SKM-1 treated with dmso at 0.1 percent for 144 hours (cell line): Measurements from ENCODE around the gene DAPP1.

Experiments
- DNase-seq: peaks from one replicate; lab custom pipeline; 2025; ENCODE audit not compliant: unreplicated experiment; lab: John Stamatoyannopoulos, UW

DAPP1 gene

DNA sequence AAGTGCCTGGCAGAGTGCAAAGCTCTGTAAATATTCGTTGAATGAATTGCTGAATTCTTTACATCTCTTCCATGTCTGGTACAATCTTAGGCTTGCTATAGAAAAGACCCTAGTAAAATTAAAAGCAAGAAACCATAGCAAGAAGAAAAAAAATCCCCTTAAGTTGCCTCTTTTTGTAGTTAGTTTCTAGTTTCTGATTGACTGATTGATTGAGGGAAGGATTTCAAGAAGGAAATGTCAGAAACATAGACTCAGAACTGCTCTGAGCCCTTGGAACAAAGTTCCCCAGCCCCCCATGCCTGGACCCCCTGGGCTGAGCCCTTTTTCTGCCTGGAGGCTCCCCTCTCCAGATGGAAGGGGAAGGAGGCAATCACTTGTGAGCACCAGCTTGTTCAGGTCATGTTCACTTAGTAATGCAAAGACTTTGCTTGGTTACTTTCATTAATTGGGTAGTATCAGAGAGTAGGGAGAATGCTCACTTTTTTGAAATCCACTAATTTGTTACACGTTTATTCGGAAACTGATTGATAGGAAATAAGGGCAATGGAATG lies 35.6 kb downstream of the DAPP1 start:
- DNase-seq = no peak

GRCh38 chr4:99853190-99853589 lies 36.6 kb downstream of the DAPP1 start:
- DNase-seq = no peak

DNA sequence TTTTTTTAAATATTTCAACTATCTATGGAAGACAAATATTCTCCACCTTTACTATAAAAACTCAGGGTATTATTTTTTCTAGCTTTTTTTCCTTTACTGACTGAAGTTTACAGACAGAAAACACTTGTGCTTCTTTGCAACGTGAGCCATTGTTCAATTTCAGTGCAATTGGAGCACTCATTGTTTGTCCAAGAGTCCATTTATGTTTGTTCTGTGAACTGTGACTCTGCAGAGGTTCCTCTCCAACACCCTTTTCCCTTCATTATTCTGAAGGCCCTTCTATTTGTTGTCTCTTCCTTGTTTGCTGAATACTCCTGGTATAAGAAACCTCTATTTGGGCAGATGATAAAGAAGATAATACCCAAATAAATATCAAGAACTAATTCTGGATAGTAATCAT lies 37.4 kb downstream of the DAPP1 start:
- no peak for DNase-seq

DNA sequence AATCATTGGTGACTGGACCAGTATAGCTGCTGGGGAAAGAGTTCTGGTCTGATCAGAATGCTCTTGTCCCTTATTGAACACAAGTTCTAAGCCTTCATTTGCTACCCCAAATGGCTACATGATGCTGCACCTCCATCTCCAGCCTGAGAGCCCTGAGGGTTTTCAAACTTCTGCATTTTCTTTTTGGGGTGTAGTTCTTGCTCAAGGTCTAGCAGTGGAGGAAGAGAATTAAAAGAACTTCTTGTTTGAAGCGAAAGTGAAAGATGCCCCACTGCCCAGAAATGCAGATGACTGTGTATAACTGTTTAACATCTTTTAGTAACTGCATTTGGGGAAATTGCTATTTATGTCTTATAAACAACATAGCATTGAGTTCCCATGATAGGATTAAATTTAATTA lies 39.1 kb downstream of the DAPP1 start:
- DNase-seq = peak; percentile 87

DNA sequence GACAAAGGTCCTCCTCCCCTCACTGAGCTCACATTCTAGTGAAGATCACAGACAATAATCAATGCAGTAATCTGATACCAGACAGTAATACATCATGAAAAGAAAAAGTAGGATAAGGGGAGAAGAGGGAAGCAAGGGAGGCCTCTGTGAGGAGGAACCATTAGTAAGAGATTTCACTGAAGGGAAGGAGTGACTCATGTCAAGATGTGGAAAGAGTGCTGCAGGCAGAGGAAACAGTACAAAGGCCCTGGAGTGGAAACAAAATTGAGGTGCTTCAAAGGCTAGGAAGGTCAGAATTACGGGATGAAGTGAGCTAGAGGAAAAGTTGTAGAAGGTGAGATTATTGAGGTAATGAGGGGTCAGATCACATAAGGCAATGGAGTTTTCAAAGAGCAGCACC lies 39.5 kb downstream of the DAPP1 start:
- peak; percentile 95 for DNase-seq

GRCh38 chr4:99857307-99857706 lies 40.7 kb downstream of the DAPP1 start:
- DNase-seq = peak; percentile 94

- no peak for DNase-seq
Observed at GRCh38 chr4:99859618-99860017, 43.0 kb downstream of the DAPP1 start.

GRCh38 chr4:99860521-99860920 lies 43.9 kb downstream of the DAPP1 start:
- no peak for DNase-seq

GRCh38 chr4:99861120-99861905 lies 44.7 kb downstream of the DAPP1 start:
- peak; percentile 65 for DNase-seq

- no peak for DNase-seq
Observed at GRCh38 chr4:99863804-99864203, 47.2 kb downstream of the DAPP1 start.

- no peak for DNase-seq
Observed at GRCh38 chr4:99868126-99868596, 51.5 kb downstream of the DAPP1 start.

- DNase-seq = no peak
Observed at GRCh38 chr4:99872570-99872969, 55.9 kb downstream of the DAPP1 start.

- no peak for DNase-seq
Observed at GRCh38 chr4:99875071-99875470, 58.4 kb downstream of the DAPP1 start.

GRCh38 chr4:99876946-99877345 lies 60.3 kb downstream of the DAPP1 start:
- no peak for DNase-seq

GRCh38 chr4:99878604-99879003 lies 62.0 kb downstream of the DAPP1 start:
- no peak for DNase-seq

GRCh38 chr4:99879458-99879857 lies 62.8 kb downstream of the DAPP1 start:
- peak; percentile 11 for DNase-seq

GRCh38 chr4:99885063-99885664 lies 68.5 kb downstream of the DAPP1 start:
- peak; percentile 43 for DNase-seq

DNA sequence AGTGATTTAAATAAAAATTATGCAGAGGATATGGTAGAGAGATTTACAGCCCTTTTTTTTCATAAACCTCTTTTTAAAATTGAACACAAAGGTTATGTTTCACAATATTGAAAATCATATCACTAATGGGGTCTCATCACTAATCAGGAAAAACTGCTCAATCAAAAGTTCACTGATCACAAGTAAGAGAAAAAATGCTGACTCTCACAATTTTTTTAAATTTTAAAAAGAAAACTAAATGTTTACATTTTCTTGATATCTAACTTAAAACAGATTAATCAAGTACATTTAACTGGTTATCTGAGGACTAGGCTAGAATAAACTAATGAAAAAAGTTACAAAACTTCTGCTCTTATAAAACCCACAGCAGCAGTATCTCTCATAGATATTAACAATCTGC lies 69.1 kb downstream of the DAPP1 start:
- DNase-seq = no peak

DNA sequence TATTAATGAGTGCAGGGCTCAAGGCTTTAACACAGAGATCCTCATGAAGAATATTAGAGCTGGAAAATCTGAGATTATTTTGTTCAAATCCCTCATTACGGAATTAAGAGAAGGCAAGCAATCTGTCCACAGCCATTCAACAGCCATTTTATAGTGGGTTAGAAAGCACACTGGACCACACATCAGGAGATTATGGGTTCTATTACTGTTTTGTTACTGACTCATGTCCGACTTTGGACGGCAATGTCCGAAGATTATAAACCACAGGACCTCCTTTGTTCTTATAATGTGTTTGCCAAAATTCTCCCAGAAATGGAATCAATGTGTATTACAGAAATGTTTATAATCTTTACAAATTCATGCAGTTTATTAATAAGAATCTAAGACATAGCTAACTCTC lies 69.5 kb downstream of the DAPP1 start:
- DNase-seq = no peak

DNA sequence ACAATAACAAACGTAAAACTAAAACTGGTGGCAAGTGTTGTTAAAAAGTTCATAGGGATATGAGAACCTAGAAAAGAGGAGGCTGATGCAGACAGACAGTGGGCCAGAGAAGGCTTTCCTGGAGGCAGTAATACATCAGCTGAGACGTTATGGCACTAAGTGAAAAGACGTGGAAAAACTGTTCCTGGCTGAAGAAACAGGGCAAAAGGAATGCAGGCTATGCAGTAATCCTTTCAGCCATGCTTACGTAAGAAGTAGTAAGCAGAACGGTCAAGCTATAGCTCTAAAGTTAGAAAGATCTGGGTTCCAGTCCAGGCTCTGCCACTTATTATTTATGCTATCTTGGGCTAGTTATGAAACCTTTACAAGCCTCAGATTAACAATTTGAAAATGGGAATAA lies 71.2 kb downstream of the DAPP1 start:
- no peak for DNase-seq

DNA sequence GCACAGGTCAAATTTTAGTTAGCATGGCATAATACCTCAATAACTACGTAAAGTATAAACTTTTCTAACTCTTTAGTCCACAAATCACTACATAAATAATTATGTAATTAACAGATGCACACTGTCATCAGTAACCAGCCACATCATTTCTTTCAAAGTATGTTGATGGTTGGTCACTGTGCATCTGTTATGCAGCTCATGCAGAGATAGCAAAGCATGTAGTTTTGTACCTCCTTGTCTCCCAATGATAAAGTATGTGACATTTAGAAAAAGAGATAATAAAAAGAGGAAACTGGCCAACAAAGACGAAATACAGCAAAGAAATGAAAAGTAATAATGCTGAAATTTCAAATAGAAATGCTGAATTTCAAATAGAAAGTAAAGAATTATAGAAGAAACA lies 74.7 kb downstream of the DAPP1 start:
- no peak for DNase-seq

- no peak for DNase-seq
Observed at GRCh38 chr4:99893029-99893428, 76.4 kb downstream of the DAPP1 start.

DNA sequence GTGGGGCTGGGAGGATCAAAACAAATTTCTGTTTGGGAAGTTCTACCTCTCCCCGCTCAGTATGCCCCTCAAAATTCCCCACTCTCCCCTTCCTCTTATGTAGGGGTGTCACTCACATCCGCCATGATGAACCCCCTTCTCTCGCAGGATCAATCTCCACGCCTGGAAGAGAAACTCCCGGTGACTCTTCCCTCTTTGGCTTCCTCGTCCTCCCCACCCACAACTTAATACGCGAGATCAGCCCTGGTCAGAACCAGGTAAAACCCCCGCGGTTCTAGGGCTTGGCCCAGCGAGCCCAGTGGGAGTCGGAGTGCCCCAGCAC lies 77.2 kb downstream of the DAPP1 start:
- no peak for DNase-seq
